HG03066 (cell line): ENCODE data around the gene STPG2.
"Not testable (repeated sequence)": the region's sequence is repeated elsewhere in the genome, so short reads cannot be mapped to it uniquely, and the experiment has no call there.

Experiments
- ATAC-seq: cut with Tn5 transposase; IDR thresholded peaks from one replicate; pipeline ENCODE4 v1.9.1; 2021; ENCODE audit warnings: low read depth; ENCODE audit not compliant: unreplicated experiment

Gene STPG2

DNA sequence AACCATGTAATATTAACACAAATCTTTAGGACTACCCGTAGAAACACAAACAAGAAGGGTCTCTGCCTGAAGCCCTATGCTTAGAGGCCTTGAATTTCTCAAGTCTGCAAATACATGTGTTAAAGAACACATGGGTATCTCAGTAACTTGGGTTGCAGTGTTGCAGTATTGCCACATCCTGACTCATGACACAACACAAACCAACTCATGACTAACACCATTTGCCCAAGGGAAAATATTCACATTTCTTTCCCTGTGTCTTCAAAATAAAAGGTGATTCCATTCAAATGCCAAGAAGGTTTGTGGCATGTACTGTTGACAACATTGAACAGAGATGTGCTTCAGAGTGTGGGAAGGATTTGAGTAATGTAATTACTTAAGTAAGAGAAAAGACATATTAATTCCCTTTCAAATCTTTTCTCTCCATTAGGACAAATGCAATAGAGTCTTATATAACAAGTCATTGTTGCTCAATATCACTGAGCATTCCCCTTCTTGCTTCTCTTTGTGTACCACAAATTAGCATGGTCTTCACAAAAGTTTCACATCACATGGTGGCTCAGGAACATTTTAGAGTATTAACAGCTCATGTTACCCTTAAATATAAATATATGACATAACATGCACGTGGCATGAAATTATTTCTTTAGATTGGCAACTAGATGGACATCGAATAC is 487.1 kb downstream of the STPG2 start:
- no peak for ATAC-seq

DNA sequence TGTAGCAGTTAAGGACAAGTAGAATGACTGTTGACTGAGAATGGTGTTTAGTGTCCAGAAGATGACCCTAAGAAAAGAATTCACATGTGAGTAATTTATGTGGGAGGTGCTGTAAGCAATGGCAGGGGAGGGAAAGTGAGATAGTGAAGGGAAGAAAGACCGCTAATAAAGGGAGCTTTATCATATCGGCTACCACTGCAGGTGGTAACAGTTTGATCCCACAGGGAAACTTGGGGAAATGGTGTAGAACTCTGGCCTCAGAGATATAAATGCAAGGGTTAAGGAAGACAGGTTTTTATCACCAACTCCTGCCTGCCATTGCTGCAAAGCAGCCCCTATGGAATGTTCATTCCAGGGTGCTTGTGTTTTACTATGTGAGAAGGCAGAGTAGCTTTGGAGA is 489.6 kb downstream of the STPG2 start:
- ATAC-seq, result no peak

DNA sequence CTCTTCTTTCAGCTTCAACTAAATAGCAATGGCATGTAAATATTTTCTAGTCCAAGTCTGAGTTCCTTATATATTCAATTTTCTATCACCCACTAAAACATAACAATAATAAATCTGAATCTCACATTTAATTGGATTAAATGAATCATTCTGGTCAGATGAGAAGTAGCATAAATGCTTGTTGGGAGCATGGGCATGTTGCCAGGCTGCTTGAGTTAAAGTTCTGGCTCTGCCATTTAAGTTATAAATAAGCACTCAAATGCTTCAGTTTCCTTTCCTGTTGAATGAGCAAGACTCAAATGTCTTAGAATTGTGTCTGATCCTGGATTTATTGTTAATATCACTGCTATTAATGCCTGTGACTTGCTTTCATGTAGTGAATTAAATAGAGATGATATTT is 496.3 kb downstream of the STPG2 start:
- no peak for ATAC-seq

DNA sequence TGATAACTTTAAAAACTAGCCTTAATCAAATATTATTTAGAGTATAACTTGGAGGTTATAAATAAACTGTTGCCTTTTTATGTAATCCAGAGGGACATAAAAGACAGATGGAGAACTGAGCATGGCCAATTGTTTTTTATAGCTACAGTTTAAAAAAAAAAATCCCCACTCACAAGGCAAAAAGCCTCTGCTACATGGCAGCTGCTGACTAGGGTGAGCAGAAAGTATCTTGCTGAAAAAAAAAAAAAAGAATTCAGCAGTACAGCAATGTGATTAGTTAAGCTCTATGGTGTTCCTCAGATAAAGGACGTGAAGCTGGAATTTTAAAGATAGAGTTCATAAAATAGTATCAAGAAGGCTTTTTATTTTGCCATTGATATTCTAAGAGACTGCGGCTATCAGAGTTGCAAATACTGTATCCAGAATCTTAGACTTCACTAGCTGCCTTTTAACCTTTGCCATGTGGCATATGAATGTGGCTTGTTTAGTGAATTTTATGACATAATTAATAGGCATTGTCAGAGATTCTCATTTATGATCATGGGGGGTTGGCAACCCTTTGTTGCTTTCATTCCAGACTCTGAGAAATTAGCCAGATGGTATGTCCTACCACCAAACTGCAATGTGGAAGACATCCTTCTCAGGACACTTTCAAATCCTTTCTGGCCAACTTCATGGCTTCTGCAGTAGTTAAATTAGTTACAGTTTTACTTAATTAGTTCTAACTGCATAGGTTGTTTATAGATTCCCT is 498.0 kb downstream of the STPG2 start:
- ATAC-seq, result no peak

DNA sequence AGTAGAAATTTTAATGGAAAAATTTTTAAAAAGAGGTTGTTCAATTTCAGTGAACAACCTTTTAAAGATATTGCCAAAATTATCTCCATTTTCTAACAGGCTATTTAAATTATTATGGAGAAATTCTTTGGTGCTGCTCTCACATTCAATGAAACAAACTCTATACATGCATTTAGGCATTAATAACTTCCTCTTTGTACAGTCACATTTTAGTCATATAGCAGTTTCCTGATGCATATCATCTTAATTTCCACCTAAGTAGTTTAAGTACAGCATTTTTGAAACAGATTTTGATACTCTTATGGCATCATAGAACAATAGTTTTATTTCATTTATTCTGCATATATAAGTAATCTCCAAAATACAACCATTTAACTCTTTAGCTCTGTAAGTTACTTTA is 500.1 kb downstream of the STPG2 start:
- no peak for ATAC-seq

DNA sequence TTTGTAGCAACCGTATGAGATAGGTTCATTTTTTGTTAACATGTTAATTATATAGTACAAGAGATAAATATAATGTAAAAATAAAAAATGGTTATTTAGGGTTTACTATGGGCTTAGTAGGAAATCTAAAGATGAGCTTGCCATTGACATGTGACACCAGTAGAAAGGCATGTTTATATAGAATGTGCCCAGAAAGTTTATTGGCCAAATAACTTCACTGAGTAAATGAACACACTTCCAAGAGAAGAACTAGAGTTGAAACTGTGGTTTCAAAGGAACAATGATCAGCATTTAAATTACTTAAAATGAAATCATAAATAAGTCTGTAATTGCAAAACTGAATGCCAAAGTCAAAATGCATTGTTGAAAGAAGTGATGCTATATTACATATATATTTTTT is 503.3 kb downstream of the STPG2 start:
- no peak for ATAC-seq

DNA sequence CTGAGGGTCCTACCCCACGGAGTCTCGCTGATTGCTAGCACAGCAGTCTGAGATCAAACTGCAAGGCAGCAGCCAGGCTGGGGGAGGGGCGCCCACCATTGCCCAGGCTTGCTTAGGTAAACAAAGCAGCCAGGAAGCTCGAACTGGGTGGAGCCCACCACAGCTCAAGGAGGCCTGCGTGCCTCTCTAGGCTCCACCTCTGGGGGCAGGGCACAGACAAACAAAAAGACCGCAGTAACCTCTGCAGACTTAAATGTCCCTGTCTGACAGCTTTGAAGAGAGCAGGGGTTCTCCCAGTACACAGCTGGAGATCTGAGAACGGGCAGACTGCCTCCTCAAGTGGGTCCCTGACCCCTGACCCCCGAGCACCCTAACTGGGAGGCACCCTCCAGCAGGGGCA is 509.4 kb downstream of the STPG2 start:
- not testable (repeated sequence) for ATAC-seq

DNA sequence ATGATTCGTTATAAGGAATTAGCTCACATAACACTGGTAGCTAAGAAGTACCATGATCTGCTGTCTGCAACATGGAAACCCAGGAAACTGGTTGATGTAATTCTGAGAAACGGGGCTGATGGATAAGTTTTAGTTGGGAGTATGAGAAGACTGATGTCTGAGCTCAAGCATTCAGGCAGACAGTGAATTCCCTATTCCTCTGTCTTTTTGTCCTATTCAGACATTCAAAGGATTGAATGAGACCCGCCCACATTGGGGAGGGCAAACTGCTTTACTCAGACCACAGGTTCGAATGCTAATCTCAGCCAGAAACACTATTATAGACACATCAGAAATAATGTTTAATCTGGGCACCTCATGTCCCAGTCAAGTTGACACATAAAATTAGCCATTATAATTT is 515.5 kb downstream of the STPG2 start:
- no peak for ATAC-seq

DNA sequence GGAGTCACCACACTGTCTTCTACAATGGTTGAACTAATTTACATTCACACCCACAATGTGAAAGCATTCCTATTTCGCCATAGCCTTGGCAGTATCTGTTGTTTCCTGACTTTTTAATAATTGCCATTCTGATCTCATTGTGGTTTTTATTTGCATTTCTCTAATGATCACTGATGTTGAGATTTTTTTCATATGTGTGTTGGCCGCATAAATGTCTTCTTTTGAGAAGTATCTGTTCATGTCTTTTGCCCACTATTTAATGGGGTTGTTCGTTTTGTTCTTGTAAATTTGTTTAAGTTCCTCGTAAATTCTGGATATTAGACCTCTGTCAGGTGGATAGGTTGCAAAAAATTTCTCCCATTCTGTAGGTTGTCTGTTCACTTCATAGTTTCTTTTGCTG is 519.1 kb downstream of the STPG2 start:
- no peak for ATAC-seq

DNA sequence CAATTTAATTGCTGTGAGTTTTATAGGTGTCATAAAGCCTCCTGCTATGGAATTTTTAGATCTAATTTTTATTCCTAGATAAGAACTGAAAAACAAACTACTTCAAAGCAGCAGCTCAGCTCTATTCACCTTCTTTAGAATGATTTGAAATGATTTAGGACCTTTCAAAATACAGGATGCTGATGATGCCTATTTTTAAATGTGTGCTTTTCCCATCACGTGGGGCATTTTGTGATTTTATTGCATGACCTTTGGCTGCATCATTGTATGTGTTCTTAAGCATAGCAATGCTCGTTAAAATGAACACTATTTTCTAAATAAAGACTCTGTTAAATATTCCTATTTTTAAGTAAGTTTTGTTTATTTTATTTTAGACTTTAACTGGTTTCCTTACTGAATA is 537.3 kb downstream of the STPG2 start:
- no peak for ATAC-seq

DNA sequence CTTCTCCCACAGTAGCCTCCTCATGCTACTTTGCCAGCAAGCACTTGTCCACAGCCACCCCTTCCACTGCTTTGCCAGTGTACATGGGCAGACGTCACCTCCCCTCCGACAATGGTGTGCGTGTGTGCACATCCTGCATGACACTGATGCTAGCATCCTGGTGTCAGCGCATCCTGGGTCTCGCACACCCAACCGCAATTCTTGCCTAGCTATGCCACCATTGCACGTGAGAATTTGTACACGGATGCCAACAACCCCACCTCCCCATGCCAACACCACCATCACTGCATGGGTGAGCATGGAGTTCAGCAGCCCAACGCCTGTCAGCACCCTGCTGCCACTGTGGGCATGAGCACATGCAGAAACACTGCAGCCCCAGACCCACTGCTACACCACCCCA is 550.0 kb downstream of the STPG2 start:
- no peak for ATAC-seq

DNA sequence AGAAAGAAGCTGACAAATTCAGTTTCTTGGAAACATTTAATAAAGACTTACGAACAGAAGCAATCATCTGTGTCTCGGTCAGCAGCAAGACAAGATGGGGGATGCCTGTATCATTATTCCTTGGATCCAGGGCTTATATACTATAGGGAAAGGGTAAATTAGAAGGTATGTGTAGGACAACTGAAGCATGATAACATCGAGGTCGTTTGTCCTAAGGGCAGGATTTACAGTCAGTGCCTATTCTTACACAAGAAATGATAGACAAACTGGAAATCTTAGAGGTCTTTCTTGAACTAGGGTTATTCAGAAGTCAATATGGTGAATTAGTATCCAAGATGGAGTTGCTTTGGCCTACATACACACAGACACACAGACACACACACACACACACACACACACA is 553.0 kb downstream of the STPG2 start:
- ATAC-seq, result no peak

DNA sequence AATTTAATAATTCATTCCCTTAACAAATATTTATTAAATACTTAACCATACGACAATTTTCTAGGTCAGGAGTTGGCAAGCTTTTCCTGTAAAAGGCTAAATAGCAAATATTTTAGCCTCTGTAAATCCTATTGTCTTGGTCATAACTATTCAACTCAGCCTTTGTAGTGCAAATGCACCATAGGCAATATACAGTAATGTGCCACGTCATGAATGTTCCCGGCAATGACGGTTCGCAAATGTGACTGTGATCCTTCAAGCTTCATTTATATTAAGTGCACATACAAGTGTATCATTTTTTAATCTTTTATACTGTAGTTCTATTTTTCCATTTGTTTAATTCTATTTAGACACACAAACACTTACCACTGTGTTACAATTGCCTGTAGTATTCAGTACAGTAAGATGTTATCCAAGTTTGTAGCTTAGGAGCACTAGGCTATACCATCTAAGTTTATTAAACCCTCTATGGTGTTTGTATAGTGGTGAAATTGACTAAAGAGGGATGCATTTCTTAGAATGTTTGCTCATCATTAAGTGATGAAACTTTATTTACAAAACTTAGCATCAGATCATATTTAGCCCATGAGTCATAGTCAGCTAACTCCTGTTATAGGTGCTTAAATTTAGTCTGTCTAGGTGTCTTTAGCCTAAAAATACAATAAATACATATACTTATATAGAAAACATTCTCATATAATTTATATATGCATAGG is 553.6 kb downstream of the STPG2 start:
- no peak for ATAC-seq

DNA sequence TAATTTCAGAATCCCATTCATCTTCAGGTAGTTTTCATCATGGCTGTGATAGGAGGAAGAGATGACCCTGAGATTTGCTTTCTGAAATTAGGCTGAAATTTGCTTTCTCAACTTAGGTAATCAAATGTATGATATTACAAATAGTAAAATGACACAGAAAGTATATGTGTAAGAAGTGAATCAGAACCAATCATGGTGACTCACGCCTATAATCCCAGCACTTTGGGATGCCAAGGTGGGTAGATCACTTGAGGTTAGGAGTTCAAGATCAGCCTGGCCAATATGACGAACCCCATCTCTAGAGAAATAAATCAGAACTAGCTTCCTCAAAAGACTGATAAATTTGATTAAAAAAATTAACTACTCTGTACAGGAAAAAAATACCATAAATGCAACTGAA is 555.4 kb downstream of the STPG2 start:
- no peak for ATAC-seq

DNA sequence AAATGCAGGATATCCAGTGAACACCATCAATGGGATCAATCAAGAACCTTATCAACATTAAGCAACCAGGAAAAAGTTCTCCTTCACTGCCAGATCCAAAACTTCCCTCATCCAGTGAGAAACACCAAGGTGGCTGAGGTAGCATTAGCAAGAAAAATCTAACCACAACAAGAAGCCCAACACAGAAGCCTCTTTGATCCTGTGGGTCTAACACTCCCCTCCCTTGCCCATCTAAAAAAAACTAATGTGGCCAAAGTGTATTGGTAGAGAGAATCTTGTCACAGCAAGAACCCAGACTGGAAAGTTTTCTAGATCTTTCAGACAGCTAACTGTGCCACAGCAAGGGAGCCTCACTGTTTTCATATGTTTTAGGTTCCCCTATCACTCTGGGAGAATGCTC is 558.0 kb downstream of the STPG2 start:
- ATAC-seq, result no peak

DNA sequence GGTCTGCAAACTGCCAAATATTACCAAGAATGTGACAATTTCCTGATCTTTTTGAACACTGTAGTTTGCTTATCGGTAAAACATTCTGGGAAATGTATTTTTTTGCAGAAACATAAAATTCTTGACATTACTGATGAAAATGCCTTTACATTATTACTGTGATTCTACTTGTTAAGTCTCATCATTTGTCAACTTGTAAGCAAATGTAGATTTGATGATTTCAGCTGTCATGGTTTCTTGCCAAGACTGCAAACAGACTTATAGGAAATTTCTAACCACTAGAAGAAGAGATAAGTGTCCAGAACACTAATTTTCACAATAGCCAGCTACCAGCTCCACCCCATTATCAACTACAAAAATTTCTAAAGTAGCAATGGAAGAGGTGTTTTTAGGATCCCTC is 560.4 kb downstream of the STPG2 start:
- ATAC-seq, result no peak

DNA sequence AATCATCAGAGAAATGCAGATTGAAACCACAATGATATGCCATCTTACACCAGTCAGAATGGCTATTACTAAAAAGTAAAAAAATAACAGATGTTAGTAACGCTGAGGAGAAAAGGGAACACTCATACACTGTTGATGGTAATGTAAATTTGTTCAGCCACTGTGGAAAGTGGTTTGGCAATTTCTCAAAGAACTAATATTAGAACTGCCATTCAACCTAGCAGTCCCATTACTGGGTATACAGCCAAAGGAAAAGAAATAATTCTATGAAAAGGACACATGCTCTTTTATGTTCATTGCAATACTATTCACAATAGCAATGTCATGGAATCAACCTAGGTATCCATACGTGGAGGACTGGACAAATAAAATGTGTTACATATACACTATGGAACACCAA is 566.3 kb downstream of the STPG2 start:
- ATAC-seq, result no peak

DNA sequence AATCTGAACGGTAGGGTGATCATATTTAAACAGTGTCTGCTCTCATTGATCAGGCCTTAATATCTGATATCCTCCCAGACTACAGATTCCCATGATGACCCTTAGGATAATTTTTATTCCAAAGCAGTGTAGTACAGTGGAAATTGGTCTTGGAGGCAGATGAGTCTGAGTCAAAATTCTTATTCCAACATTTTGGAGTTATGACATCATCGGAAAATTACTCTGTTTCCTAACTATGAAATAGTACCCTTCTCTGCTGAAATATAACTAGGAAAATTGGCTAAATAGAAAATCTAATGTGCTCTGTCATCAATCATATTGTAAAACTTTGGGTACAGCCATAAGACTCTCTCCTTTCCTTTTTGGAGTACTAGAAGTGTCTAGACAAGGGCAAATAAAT is 583.3 kb downstream of the STPG2 start:
- no peak for ATAC-seq

DNA sequence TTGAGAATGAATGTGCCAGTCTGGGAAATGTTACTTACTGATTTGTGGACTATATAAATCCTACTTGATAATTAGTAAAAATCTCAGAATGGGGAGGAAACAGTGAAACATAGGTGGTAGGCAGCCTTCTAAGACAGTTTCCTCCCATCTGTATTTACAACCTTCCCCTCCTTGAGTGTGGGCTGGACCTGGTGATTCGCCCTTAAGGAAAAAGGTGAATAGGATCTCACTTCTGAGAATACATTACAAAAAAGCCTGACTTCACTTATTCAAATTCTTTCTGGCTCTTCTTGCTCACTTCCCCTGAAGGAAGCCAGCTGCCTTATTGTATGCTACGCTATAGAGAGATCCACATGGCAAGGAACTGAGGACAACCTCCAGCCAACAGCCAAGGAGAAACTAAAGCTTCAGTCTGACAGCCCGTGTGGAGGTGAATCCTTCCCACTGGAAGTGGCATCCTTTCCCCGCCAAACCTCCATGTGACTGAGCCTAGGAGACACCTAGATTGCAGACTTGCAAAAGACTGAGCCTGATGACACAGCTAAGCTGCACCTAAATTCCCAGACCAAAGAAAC is 585.0 kb downstream of the STPG2 start:
- ATAC-seq, result no peak

DNA sequence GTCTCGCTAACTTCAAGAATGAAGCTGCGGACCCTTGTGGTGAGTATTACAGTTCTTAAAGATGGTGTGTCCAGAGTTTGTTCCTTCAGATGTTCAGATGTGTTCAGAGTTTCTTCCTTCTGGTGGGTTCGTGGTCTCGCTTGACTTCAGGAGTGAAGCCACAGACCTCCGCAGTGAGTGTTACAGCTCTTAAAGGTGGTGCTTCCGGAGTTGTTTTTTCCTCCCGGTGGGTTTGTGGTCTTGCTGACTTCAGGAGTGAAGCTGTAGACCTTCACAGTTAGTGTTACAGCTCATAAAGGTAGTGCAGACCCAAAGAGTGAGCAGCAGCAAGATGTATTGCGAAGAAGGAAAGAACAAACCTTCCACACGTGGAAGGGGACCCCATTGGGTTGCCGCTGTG is 592.6 kb downstream of the STPG2 start:
- not testable (repeated sequence) for ATAC-seq

DNA sequence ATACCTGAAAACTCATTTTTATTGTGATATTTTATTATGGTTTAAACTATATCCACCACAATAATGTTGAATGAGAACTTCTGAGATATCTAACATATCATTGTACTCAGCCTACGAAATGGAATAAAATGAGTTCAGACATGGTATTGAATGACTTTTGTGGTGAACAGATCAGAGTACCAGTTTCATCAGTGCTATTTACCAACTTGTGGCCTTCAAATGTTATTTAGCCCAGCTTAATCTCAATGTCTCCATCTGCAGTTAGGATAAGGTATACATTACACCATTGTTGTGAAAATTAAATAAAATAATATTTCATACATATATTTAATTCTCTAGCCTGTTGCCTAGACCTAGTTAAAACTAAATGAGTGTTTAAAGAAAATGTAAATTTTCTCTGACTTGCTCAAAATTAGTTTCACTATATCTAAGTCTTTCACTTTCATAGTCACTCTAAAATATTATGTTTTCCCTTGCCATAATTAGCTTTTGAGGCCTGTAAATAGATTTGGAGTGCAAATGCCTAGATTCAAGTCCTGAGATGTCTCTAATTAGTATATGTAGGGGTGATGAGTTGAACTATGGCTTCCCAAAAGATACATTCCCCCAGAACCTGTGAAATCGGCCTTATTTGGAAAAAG is 594.2 kb downstream of the STPG2 start:
- peak; percentile 64 for ATAC-seq
